ENCODE results near the gene ELOVL1. TPM values are rescaled to one million over a fixed set of nuclear protein-coding genes. Genes with fewer than 3 reads are reported as not detected.
"Not testable (repeated sequence)": the region's sequence is repeated elsewhere in the genome, so short reads cannot be mapped to it uniquely, and the experiment has no call there.

Gene ELOVL1
- total RNA-seq, 1 donor from 2014 or later, result 100 TPM

DNA sequence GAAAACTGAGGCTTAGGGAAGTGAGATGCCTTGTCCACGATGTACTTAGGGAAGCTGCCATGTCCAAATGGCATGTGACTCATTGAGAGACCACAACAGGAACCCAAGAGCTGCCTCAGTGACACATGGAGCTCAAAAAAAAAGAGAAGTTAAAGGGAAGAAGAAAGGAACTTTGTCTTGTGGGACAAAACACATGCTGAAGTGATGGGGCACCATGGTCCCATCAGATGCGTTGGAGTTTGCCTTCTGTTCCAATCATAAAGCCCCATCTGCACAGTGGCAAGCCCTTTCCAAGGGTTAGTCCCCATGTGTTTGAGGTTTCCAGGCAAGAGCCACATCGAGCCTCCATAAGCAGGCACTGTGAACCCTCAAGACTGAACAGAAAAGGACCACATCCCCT is 13.8 kb upstream of the ELOVL1 start:
- DNase-seq (ENCODE audit: low read depth), result no peak
- H3K4me3 ChIP-seq (ENCODE audit: low read depth, low read length), result no peak overlapping the region
- TF ChIP-seq CTCF (conservative IDR thresholded peaks at IDR 0.05; ENCODE audit: low read depth, low read length), result no peak

DNA sequence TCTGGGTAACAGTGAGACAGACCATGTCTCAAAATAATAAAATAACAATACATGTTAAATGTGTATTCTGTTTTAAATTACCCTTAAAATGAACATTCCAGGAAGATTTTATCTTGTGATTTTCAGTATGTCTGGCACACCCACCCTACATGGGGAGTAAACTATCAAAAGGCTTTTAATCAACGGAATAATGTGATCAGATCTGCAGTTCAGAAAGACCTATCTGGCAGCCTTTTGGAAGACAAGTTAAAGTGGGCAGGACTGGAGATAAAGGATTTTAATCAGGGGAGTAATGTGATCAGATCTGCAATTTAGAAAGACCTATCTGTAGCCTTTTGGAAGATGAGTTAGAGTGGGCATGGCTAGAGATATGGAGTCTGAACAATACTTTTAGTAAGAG is 11.7 kb upstream of the ELOVL1 start:
- no peak for TF ChIP-seq CTCF (conservative IDR thresholded peaks at IDR 0.05; ENCODE audit: low read depth, low read length)
- H3K4me3 ChIP-seq (ENCODE audit: low read depth, low read length), result no peak overlapping the region
- DNase-seq (ENCODE audit: low read depth), result no peak

- no peak for TF ChIP-seq CTCF (conservative IDR thresholded peaks at IDR 0.05; ENCODE audit: low read depth, low read length)
- H3K4me3 ChIP-seq (ENCODE audit: low read depth, low read length), result no peak overlapping the region
- no peak for DNase-seq (ENCODE audit: low read depth)
Measured at GRCh38 chr1:43377831-43378230, 10.0 kb upstream of the ELOVL1 start.

DNA sequence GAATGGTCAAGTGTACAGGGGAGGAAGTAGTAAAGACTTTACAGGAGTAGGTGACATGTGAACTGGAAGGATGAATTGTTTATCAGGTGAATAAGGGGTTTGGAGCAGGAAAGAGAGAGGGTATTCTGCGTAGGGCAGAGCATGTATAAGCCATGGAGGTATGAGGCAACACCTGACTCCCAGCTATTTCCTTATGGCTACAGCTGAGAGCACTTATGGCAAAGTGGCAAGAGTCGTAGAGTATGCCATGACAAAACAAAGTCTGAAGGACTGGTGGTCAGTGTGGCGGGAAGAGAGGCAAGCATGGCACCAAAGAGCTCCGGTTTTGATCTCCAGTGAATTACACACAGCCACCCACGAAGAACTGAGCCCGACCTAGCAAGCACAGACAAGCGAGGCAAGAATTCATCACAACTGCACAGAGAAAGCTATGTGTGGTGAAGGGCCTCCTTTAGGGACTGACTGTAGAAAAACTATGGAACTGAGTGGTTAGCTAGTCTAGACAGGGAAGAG is 9.0 kb upstream of the ELOVL1 start:
- TF ChIP-seq CTCF (conservative IDR thresholded peaks at IDR 0.05; ENCODE audit: low read depth, low read length), result no peak
- DNase-seq (ENCODE audit: low read depth), result no peak

GRCh38 chr1:43373066-43373940 is 5.5 kb upstream of the ELOVL1 start:
- TF ChIP-seq CTCF (conservative IDR thresholded peaks at IDR 0.05; ENCODE audit: low read depth, low read length), result no peak
- H3K4me3 ChIP-seq (ENCODE audit: low read depth, low read length), result no peak overlapping the region
- no peak for DNase-seq (ENCODE audit: low read depth)

More for the DNA sequence above, 9.0 kb upstream of the ELOVL1 start:
- no peak overlapping the region for H3K4me3 ChIP-seq (ENCODE audit: low read depth, low read length)

- no peak for DNase-seq (ENCODE audit: low read depth)
- H3K4me3 ChIP-seq (ENCODE audit: low read depth, low read length), result no peak overlapping the region
- TF ChIP-seq CTCF (conservative IDR thresholded peaks at IDR 0.05; ENCODE audit: low read depth, low read length), result no peak
Measured at GRCh38 chr1:43372172-43372571, 4.4 kb upstream of the ELOVL1 start.

DNA sequence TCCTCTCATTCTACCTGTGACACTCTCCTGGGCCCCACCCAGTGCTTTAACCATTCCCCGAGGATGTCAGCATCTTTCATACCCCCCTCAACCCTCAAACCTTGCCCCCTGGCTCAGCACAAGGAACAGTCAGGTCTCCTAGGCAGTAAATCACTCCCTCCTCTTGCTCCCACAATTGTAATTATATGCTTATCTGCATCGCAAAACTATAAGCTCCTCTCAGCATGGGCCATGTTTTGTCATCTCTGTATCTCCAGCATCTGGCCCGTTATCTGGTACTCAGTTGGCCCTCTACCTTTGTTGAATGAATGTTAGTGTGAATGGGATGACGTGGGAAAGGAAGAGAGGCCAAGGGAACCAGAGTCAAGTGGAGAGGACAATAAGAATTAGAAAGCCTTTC is 2.8 kb upstream of the ELOVL1 start:
- H3K4me3 ChIP-seq (ENCODE audit: low read depth, low read length), result no peak overlapping the region
- no peak for DNase-seq (ENCODE audit: low read depth)
- TF ChIP-seq CTCF (conservative IDR thresholded peaks at IDR 0.05; ENCODE audit: low read depth, low read length), result no peak

- not testable (repeated sequence) for H3K4me3 ChIP-seq (ENCODE audit: low read depth, low read length); DNase-seq (ENCODE audit: low read depth)
Measured at GRCh38 chr1:43369779-43370178, 2.0 kb upstream of the ELOVL1 start.

All from epithelial cell of proximal tubule (primary cell).